Panc1 (cell line): ENCODE data around the gene ZNF771. TPM values are rescaled to one million over a fixed set of nuclear protein-coding genes. Genes with fewer than 3 reads are reported as not detected.

Source experiments
- ATAC-seq: fragments of 200-7000 bp; cut with Tn5 transposase; 2 replicates; pipeline ENCODE4 v1.9.1; 2020; ENCODE audit warnings: mild to moderate bottlenecking, moderate library complexity
- BruUV-seq: library from RNA; stranded (reverse); fragments of 400-500 nt; replicated peaks from 2 replicates; lab custom pipeline; 2021; lab: Mats Ljungman, UMichigan
- CTCF ChIA-PET: fragments of 300-600 bp; sonication (Branson Sonifier 250); formaldehyde crosslinking; loops from one replicate; lab custom pipeline; 2022; ENCODE audit warnings: antibody characterized with exemption; lab: Charles Lee
- POLR2A ChIA-PET: fragments of 300-600 bp; sonication (Branson Sonifier 250); formaldehyde crosslinking; loops from one replicate; lab custom pipeline; 2022; ENCODE audit warnings: antibody characterized with exemption; lab: Charles Lee
- DNase-seq: peaks from one replicate; pipeline ENCODE4 v3.0.0-alpha.2; 2010; ENCODE audit warnings: low read depth, low spot score
- H3K27ac ChIP-seq: 2 replicates; pipeline ENCODE4 v1.5.1; 2011; ENCODE audit warnings: mild to moderate bottlenecking, low read length, inconsistent platforms
- H3K27me3 ChIP-seq: fragments of 200-500 bp; sonication (Bioruptor generic); 2 replicates; pipeline ENCODE4 v1.6.0; 2014; ENCODE audit warnings: low read length, inconsistent platforms; ENCODE audit not compliant: control insufficient read depth, insufficient read depth
- H3K36me3 ChIP-seq: fragments of 200-500 bp; sonication (Bioruptor generic); 2 replicates; pipeline ENCODE4 v1.5.1; 2014; ENCODE audit warnings: inconsistent platforms, mild to moderate bottlenecking, low read length, moderate library complexity; ENCODE audit not compliant: control insufficient read depth, insufficient read depth
- H3K4me1 ChIP-seq: 2 replicates; pipeline ENCODE4 v1.5.1; 2011; ENCODE audit warnings: inconsistent platforms, mild to moderate bottlenecking, low read length, moderate library complexity; ENCODE audit not compliant: control insufficient read depth, insufficient read depth
- H3K4me3 ChIP-seq, 2 experiments: 2 replicates each; pipeline ENCODE4 v1.5.1; 2011 to 2012; ENCODE audit warnings: low read depth in 2 of 2, low read length in 2 of 2, mild to moderate bottlenecking in 2 of 2, inconsistent platforms in 1 of 2, moderate library complexity in 1 of 2
- H3K9me3 ChIP-seq: fragments of 200-500 bp; sonication (Bioruptor generic); 2 replicates; pipeline ENCODE4 v1.5.1; 2014; ENCODE audit warnings: low read depth, mild to moderate bottlenecking, inconsistent platforms, low read length, moderate library complexity; ENCODE audit not compliant: control insufficient read depth, insufficient read depth
- CTCF ChIP-seq: fragments of 450-650 bp; IDR thresholded peaks from 2 replicates; pipeline ENCODE4 v1.5.1; 2017; ENCODE audit warnings: mild to moderate bottlenecking
- POLR2AphosphoS5 ChIP-seq: IDR thresholded peaks from 2 replicates; pipeline ENCODE4 v1.6.1; 2012; ENCODE audit warnings: mild to moderate bottlenecking, low read depth, low read length, moderate library complexity
- REST ChIP-seq, 2 experiments: IDR thresholded peaks; 2 replicates each; pipeline ENCODE4 v1.6.1; 2011 to 2012; ENCODE audit warnings: low read depth in 2 of 2, control low read depth in 1 of 2, low read length in 1 of 2, mild to moderate bottlenecking in 1 of 2, moderate library complexity in 1 of 2; ENCODE audit not compliant: insufficient read depth in 1 of 2
- SIN3A ChIP-seq: IDR thresholded peaks from 2 replicates; pipeline ENCODE4 v1.6.1; 2012; ENCODE audit warnings: low read depth, mild to moderate bottlenecking, low read length, moderate library complexity, borderline replicate concordance; ENCODE audit not compliant: insufficient read depth
- TCF7L2 ChIP-seq: IDR thresholded peaks from 2 replicates; pipeline ENCODE4 v1.6.1; 2011; ENCODE audit warnings: mild to moderate bottlenecking, low read depth, low read length, inconsistent platforms
- in situ Hi-C: cut with HindIII; loops from 2 replicates; pipeline ENCODE4 v1.10.0; 2016; ENCODE audit warnings: low sequenced_read_pairs, low pct_unique_long_range_greater_than_20kb
- intact Hi-C: fragments of 100-400 bp; cut with micrococcal nuclease; formaldehyde crosslinking; loops from one replicate; pipeline ENCODE4 v1.10.0; 2022; ENCODE audit not compliant: unreplicated experiment
- total RNA-seq: library from RNA; stranded (reverse); gene quantifications from one replicate; pipeline ENCODE4 v1.2.1, GENCODE V29; 2021; ENCODE audit not compliant: unreplicated experiment

Gene ZNF771
- total RNA-seq, 1 experiment from 2014 or later: 14.4 TPM

GRCh38 chr16:30429678-30430427, 22.4 kb downstream of the ZNF771 start, which contains the start of gene DCTPP1:
Gene DCTPP1, minus strand, starts transcription at chr16:30430030. Its CDS starts 50 bp downstream, at chr16:30429980.
- ChIA-PET POLR2A (interaction anchor here (0.5 to 0.9 kb wide), 6 partner anchors 101 to 204 kb away, joined by 3 to 6 read pairs (median 3); no protein-coding TSS in a partner anchor), CTCF (interaction anchor here (0.6 to 1.5 kb wide), 17 partner anchors 11 to 261 kb away, joined by 3 to 14 read pairs (median 4); partner anchors contain the start of genes ZNF48, ZNF689 and ZNF764)
- peak; percentile 99 for ATAC-seq
- Histone ChIP-seq H3K9me3 (no peaks in the 10 kb centered on the region), H3K27me3 (no peaks in the 10 kb centered on the region), H3K4me1 (peaks cover 9% of the 10 kb centered on the region), H3K27ac (peak within 1 kb of the TSS; percentile 91), H3K36me3 (peaks cover 6% of the 10 kb centered on the region; the same call in 1 of the 2 replicates), H3K4me3 (peak within 1 kb of the TSS; percentile 86 to 99)
- TF ChIP-seq CTCF (peak; percentile 95), TCF7L2 (no peak), POLR2AphosphoS5 (peak; percentile 65)
- peak; percentile 99 for DNase-seq
- in situ Hi-C loops (no loop called here), intact Hi-C loops (loop anchor here (5.0 kb wide), 2 partner anchors 182 to 197 kb away; partner anchors contain the start of gene ZNF689)
- BruUV-seq: no TSS peak

GRCh38 chr16:30430428-30430970, 23.1 kb downstream of the ZNF771 start:
- H3K4me3 ChIP-seq: peak overlapping the region; percentile 12 to 99
- peak; percentile 60 for ATAC-seq
- POLR2A ChIA-PET: interaction anchor here (0.5 to 0.9 kb wide), 3 partner anchors 105 to 204 kb away, joined by 3 to 6 read pairs (median 3); no protein-coding TSS in a partner anchor
- intact Hi-C loops (loop anchor here (5.0 kb wide), 2 partner anchors 182 to 197 kb away; partner anchors contain the start of gene ZNF689), in situ Hi-C loops (no loop called here)
- peaks cover 6% of the 10 kb centered on the region; the same call in 1 of the 2 replicates for H3K36me3 ChIP-seq
- no peak; the same call in 1 of the 2 replicates for TF ChIP-seq CTCF
- TF ChIP-seq REST (IDR thresholded peaks at IDR 0.05; ENCODE audit: insufficient read depth in 1 of 2, low read depth in 2 of 2, low read length in 1 of 2): no peak
- no peak for TF ChIP-seq SIN3A
- TF ChIP-seq POLR2AphosphoS5: no peak
- TF ChIP-seq TCF7L2: no peak
- CTCF ChIA-PET: interaction anchor here (0.6 to 1.5 kb wide), 10 partner anchors 11 to 260 kb away, joined by 3 to 14 read pairs (median 4); partner anchors contain the start of gene ZNF764
- H3K4me1 ChIP-seq: peaks cover 9% of the 10 kb centered on the region
- H3K27ac ChIP-seq: peak overlapping the region; percentile 87
- DNase-seq: no peak
- no peaks in the 10 kb centered on the region for H3K27me3 ChIP-seq
- H3K9me3 ChIP-seq: no peaks in the 10 kb centered on the region
- BruUV-seq: no TSS peak
